Activated CD4-positive, alpha-beta T cell treated with anti-CD3 and anti-CD28 coated beads, Interleukin-2, amount 50 U/mL, for 16 hours (primary cell): ENCODE measurements around the gene ANKS6.
"Not testable (repeated sequence)": the region's sequence is repeated elsewhere in the genome, so short reads cannot be mapped to it uniquely, and the experiment has no call there.

Experiments used
- DNase-seq: peaks from one replicate; pipeline ENCODE4 v3.0.0-alpha.2; 2020

ANKS6 gene

GRCh38 chr9:98698856-98699255, 97.5 kb downstream of the ANKS6 start:
- no peak for DNase-seq

- no peak for DNase-seq
Observed at GRCh38 chr9:98694943-98695342, 101.4 kb downstream of the ANKS6 start.

GRCh38 chr9:98692392-98692791, 104.0 kb downstream of the ANKS6 start:
- DNase-seq = no peak

GRCh38 chr9:98691890-98692289, 104.5 kb downstream of the ANKS6 start:
- DNase-seq = no peak

- DNase-seq = no peak
Observed at GRCh38 chr9:98690686-98691085, 105.7 kb downstream of the ANKS6 start.

- no peak for DNase-seq
Observed at GRCh38 chr9:98688710-98689495, 107.5 kb downstream of the ANKS6 start.

- no peak for DNase-seq
Observed at GRCh38 chr9:98687911-98688310, 108.4 kb downstream of the ANKS6 start.

GRCh38 chr9:98686961-98687855, 109.1 kb downstream of the ANKS6 start:
- no peak for DNase-seq

- DNase-seq = not testable (repeated sequence)
Observed at GRCh38 chr9:98684816-98685215, 111.5 kb downstream of the ANKS6 start.
